ENCODE results near the gene RAET1G.

DNA sequence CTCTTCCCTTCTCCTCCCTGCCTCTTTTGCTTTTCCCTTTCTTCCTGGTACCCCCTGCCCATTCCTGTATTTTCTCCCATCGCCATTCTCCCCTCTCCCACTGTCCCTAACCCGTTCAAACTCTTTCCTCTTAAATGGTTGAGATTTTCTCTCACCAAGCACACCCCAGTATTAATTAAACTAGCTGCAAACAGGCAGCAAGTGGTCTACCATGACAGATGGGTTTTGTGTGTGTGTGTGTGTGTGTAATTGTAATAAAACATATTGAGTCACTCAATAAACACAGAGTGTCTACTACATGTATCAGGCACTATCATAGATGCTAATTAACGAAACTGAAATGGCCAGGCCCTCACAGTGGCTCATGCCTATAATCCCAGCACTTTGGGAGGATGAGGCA, 31.7 kb downstream of the RAET1G start:
- TF ChIP-seq, protein P1, sequence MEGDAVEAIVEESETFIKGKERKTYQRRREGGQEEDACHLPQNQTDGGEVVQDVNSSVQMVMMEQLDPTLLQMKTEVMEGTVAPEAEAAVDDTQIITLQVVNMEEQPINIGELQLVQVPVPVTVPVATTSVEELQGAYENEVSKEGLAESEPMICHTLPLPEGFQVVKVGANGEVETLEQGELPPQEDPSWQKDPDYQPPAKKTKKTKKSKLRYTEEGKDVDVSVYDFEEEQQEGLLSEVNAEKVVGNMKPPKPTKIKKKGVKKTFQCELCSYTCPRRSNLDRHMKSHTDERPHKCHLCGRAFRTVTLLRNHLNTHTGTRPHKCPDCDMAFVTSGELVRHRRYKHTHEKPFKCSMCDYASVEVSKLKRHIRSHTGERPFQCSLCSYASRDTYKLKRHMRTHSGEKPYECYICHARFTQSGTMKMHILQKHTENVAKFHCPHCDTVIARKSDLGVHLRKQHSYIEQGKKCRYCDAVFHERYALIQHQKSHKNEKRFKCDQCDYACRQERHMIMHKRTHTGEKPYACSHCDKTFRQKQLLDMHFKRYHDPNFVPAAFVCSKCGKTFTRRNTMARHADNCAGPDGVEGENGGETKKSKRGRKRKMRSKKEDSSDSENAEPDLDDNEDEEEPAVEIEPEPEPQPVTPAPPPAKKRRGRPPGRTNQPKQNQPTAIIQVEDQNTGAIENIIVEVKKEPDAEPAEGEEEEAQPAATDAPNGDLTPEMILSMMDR (IDR thresholded peaks at IDR 0.05; ENCODE audit: low read depth, low read length), result no peak
- TF ChIP-seq EZH2phosphoT487 (IDR thresholded peaks at IDR 0.05; ENCODE audit: low read depth), result no peak

Measured in OCI-LY3 (cell line).